SK-N-SH treated with all-trans-retinoic acid at 6 μM for 48 hours (cell line): ENCODE results near the gene BTBD17.

Experiments
- ATAC-seq: fragments of 200-7000 bp; cut with Tn5 transposase; 3 replicates; pipeline ENCODE4 v1.9.1; 2020; ENCODE audit warnings: mild to moderate bottlenecking, moderate library complexity
- ARNTL ChIP-seq: fragments of 450-650 bp; formaldehyde crosslinking; IDR thresholded peaks from 2 replicates; pipeline ENCODE4 v1.5.0; 2020; ENCODE audit warnings: low read depth, mild to moderate bottlenecking, moderate library complexity, borderline replicate concordance
- BACH2 ChIP-seq: fragments of 250-450 bp; sonication (Bioruptor Pico); IDR thresholded peaks from 2 replicates; pipeline ENCODE4 v1.9.0; 2021; ENCODE audit warnings: mild to moderate bottlenecking, borderline replicate concordance
- CREB5 ChIP-seq: fragments of 250-450 bp; sonication (Bioruptor Pico); IDR thresholded peaks from 2 replicates; pipeline ENCODE4 v1.5.1; 2020; ENCODE audit warnings: low read depth, mild to moderate bottlenecking, moderate library complexity
- CSDC2 ChIP-seq: fragments of 250-450 bp; sonication (Bioruptor Pico); IDR thresholded peaks from 2 replicates; pipeline ENCODE4 v1.5.0; 2020; ENCODE audit warnings: mild to moderate bottlenecking, moderate library complexity
- CSRNP3 ChIP-seq: fragments of 250-450 bp; sonication (Bioruptor Pico); IDR thresholded peaks from 2 replicates; pipeline ENCODE4 v1.5.1; 2021; ENCODE audit warnings: mild to moderate bottlenecking, moderate library complexity
- ESRRG ChIP-seq: fragments of 250-450 bp; sonication (Bioruptor Pico); IDR thresholded peaks from 2 replicates; pipeline ENCODE4 v1.6.1; 2021; ENCODE audit warnings: mild to moderate bottlenecking
- GLIS3 ChIP-seq: fragments of 250-450 bp; sonication (Bioruptor Pico); IDR thresholded peaks from 2 replicates; pipeline ENCODE4 v1.5.0; 2020; ENCODE audit warnings: mild to moderate bottlenecking, moderate library complexity
- ISL1 ChIP-seq: fragments of 250-450 bp; sonication (Bioruptor Pico); IDR thresholded peaks from 2 replicates; pipeline ENCODE4 v2.1.2; 2022; ENCODE audit warnings: mild to moderate bottlenecking, moderate library complexity
- OSR1 ChIP-seq: fragments of 250-450 bp; sonication (Bioruptor Pico); IDR thresholded peaks from 2 replicates; pipeline ENCODE4 v1.8.0; 2022; ENCODE audit warnings: moderate library complexity, mild to moderate bottlenecking, inconsistent platforms
- PATZ1 ChIP-seq: fragments of 250-450 bp; sonication (Bioruptor Pico); IDR thresholded peaks from 2 replicates; pipeline ENCODE4 v1.8.0; 2020; ENCODE audit warnings: mild to moderate bottlenecking, moderate library complexity, borderline replicate concordance
- POU6F1 ChIP-seq: fragments of 250-450 bp; sonication (Bioruptor Pico); IDR thresholded peaks from 2 replicates; pipeline ENCODE4 v1.8.0; 2021; ENCODE audit warnings: low read depth, mild to moderate bottlenecking, moderate library complexity, borderline replicate concordance
- PPARA ChIP-seq: fragments of 250-450 bp; sonication (Bioruptor Pico); IDR thresholded peaks from 2 replicates; pipeline ENCODE4 v1.5.0; 2020; ENCODE audit warnings: mild to moderate bottlenecking, borderline replicate concordance
- RARB ChIP-seq: fragments of 250-450 bp; sonication (Bioruptor Pico); IDR thresholded peaks from 2 replicates; pipeline ENCODE4 v1.8.0; 2021; ENCODE audit warnings: mild to moderate bottlenecking, moderate library complexity
- SNAI2 ChIP-seq: fragments of 250-450 bp; sonication (Bioruptor Pico); IDR thresholded peaks from 2 replicates; pipeline ENCODE4 v1.5.0; 2020; ENCODE audit warnings: mild to moderate bottlenecking, moderate library complexity
- TCF4 ChIP-seq: fragments of 250-450 bp; sonication (Bioruptor Pico); IDR thresholded peaks from 2 replicates; pipeline ENCODE4 v1.8.0; 2021; ENCODE audit warnings: mild to moderate bottlenecking, moderate library complexity, borderline replicate concordance
- TOX ChIP-seq: fragments of 250-450 bp; sonication (Bioruptor Pico); IDR thresholded peaks from 2 replicates; pipeline ENCODE4 v1.8.0; 2021; ENCODE audit warnings: mild to moderate bottlenecking, moderate library complexity, borderline replicate concordance
- TSHZ2 ChIP-seq: fragments of 250-450 bp; sonication (Bioruptor Pico); IDR thresholded peaks from 2 replicates; pipeline ENCODE4 v1.5.0; 2020; ENCODE audit warnings: mild to moderate bottlenecking, moderate library complexity
- ZC3H10 ChIP-seq: fragments of 250-450 bp; sonication (Bioruptor Pico); IDR thresholded peaks from 2 replicates; pipeline ENCODE4 v1.5.1; 2021; ENCODE audit warnings: mild to moderate bottlenecking, moderate library complexity
- ZFP3 ChIP-seq: fragments of 250-450 bp; sonication (Bioruptor Pico); IDR thresholded peaks from 2 replicates; pipeline ENCODE4 v1.5.0; 2020; ENCODE audit warnings: mild to moderate bottlenecking, moderate library complexity
- ZFP30 ChIP-seq: fragments of 450-650 bp; formaldehyde crosslinking; IDR thresholded peaks from 2 replicates; pipeline ENCODE4 v1.5.0; 2022; ENCODE audit warnings: mild to moderate bottlenecking, moderate library complexity
- ZNF565 ChIP-seq: fragments of 450-650 bp; formaldehyde crosslinking; conservative IDR thresholded peaks from 2 replicates; pipeline ENCODE4 v1.5.0; 2020; ENCODE audit warnings: low read depth, mild to moderate bottlenecking, moderate library complexity
- ZNF70 ChIP-seq: fragments of 450-650 bp; formaldehyde crosslinking; IDR thresholded peaks from 2 replicates; pipeline ENCODE4 v1.5.0; 2020; ENCODE audit warnings: mild to moderate bottlenecking, moderate library complexity
- ZNF8 ChIP-seq: fragments of 450-650 bp; formaldehyde crosslinking; IDR thresholded peaks from 2 replicates; pipeline ENCODE4 v1.5.0; 2020; ENCODE audit warnings: mild to moderate bottlenecking, moderate library complexity

BTBD17 gene

GRCh38 chr17:74345433-74346241 lies 16.0 kb downstream of the BTBD17 start:
- no peak for ATAC-seq
- TF ChIP-seq ZNF70 (no peak), ZNF8 (CRISPR knock-in tag) (no peak), SNAI2 (CRISPR knock-in tag) (no peak), ARNTL (CRISPR knock-in tag) (no peak), POU6F1 (CRISPR knock-in tag) (no peak), PPARA (CRISPR knock-in tag) (no peak), CSDC2 (CRISPR knock-in tag) (no peak), OSR1 (CRISPR knock-in tag) (no peak), GLIS3 (no peak), ZFP30 (CRISPR knock-in tag) (no peak), CREB5 (CRISPR knock-in tag) (no peak), TOX (CRISPR knock-in tag) (no peak), ZC3H10 (no peak), CSRNP3 (CRISPR knock-in tag) (no peak), ZNF565 (CRISPR knock-in tag) (no peak), ZFP3 (no peak), ISL1 (no peak), RARB (CRISPR knock-in tag) (no peak), BACH2 (CRISPR knock-in tag) (no peak)
- TF ChIP-seq, all 23 proteins: peak for 0

- TF ChIP-seq BACH2 (CRISPR knock-in tag): no peak
- no peak for TF ChIP-seq ZNF70
- no peak for TF ChIP-seq OSR1 (CRISPR knock-in tag)
- TF ChIP-seq TCF4 (CRISPR knock-in tag): no peak
- no peak for TF ChIP-seq ZNF565 (CRISPR knock-in tag)
- no peak for TF ChIP-seq ISL1
- no peak for TF ChIP-seq PATZ1 (CRISPR knock-in tag)
- TF ChIP-seq ZFP3: no peak
- TF ChIP-seq, all 23 proteins: peak for 0
These were observed 17.0 kb downstream of the BTBD17 start for GRCh38 chr17:74344658-74345057.

GRCh38 chr17:74343526-74344284 lies 18.0 kb downstream of the BTBD17 start:
- TF ChIP-seq CREB5 (CRISPR knock-in tag): no peak
- TF ChIP-seq OSR1 (CRISPR knock-in tag): no peak
- no peak for TF ChIP-seq ESRRG (CRISPR knock-in tag)
- no peak for TF ChIP-seq PATZ1 (CRISPR knock-in tag)
- no peak for TF ChIP-seq TOX (CRISPR knock-in tag)
- TF ChIP-seq TSHZ2: no peak
- no peak for TF ChIP-seq ZFP3
- TF ChIP-seq ISL1: no peak
- TF ChIP-seq TCF4 (CRISPR knock-in tag): no peak
- no peak for TF ChIP-seq ZC3H10

More at GRCh38 chr17:74344658-74345057, 17.0 kb downstream of the BTBD17 start:
- ATAC-seq: no peak

More at GRCh38 chr17:74343526-74344284, 18.0 kb downstream of the BTBD17 start:
- ATAC-seq: no peak
